Activated CD4-positive, alpha-beta memory T cell treated with anti-CD3 and anti-CD28 coated beads, Interleukin-2, amount 10 ng/mL, durations not matched to agents 7 days and 5 days (primary cell): ENCODE results near the gene TM9SF4. TPM values are rescaled to one million over a fixed set of nuclear protein-coding genes. Genes with fewer than 3 reads are reported as not detected.

Source experiments
- CTCF ChIA-PET: fragments of 350-600 bp; sonication (Branson Sonifier 250); formaldehyde crosslinking; loops from one replicate; lab custom pipeline; 2021; ENCODE audit warnings: antibody characterized with exemption, inconsistent platforms; lab: Charles Lee
- POLR2A ChIA-PET: fragments of 350-600 bp; sonication (Branson Sonifier 250); formaldehyde crosslinking; loops from one replicate; lab custom pipeline; 2021; ENCODE audit warnings: antibody characterized with exemption; lab: Charles Lee
- DNase-seq: peaks from one replicate; pipeline ENCODE4 v3.0.0-alpha.2; 2020
- H3K27ac Mint-ChIP-seq: one replicate; pipeline ENCODE4 v1.8.0; 2021; ENCODE audit warnings: mild to moderate bottlenecking, mixed read lengths
- H3K27me3 Mint-ChIP-seq: one replicate; pipeline ENCODE4 v1.8.0; 2021; ENCODE audit warnings: mixed read lengths
- H3K36me3 Mint-ChIP-seq: one replicate; pipeline ENCODE4 v1.8.0; 2021; ENCODE audit warnings: low read depth, mixed read lengths
- H3K4me1 Mint-ChIP-seq: one replicate; pipeline ENCODE4 v1.8.0; 2021; ENCODE audit warnings: mixed read lengths
- H3K4me3 Mint-ChIP-seq: one replicate; pipeline ENCODE4 v1.8.0; 2021; ENCODE audit warnings: mild to moderate bottlenecking, mixed read lengths
- H3K9me3 Mint-ChIP-seq: one replicate; pipeline ENCODE4 v1.8.0; 2021; ENCODE audit warnings: mixed read lengths
- total RNA-seq, 2 experiments: library from RNA; stranded (reverse); gene quantifications; one replicate each; pipeline ENCODE4 v1.2.3, GENCODE V29; 2021

The TM9SF4 gene
- total RNA-seq, 2 experiments from 2014 or later = 37.6 to 38.6 TPM

DNA sequence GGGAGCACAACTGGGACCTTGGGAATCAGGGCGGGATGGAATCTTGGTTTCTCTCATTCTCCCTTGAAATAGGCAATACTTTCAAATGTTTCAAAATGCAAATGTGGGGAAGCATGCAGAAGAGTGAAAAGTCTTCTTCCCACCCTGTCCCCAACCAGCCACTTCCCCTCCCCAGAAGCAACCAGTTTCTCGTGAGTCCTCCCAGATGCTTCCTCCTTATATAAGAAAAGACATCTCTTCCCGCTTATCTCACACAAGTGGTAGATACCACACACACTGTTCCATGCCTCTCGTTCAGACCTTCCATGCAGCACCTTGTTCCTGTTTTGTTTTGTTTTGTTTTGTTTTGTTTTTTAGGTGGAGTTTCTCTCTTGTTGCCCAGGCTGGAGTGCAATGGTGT, 32.3 kb upstream of the TM9SF4 start:
- Mint-ChIP-seq H3K27me3 (peaks cover 3% of the 10 kb centered on the region), H3K27ac (no peak overlapping the region), H3K36me3 (no peaks in the 10 kb centered on the region), H3K4me3 (no peak overlapping the region), H3K4me1 (no peaks in the 10 kb centered on the region), H3K9me3 (no peaks in the 10 kb centered on the region)
- ChIA-PET POLR2A (no interaction called here), CTCF (no interaction called here)
- DNase-seq = no peak

DNA sequence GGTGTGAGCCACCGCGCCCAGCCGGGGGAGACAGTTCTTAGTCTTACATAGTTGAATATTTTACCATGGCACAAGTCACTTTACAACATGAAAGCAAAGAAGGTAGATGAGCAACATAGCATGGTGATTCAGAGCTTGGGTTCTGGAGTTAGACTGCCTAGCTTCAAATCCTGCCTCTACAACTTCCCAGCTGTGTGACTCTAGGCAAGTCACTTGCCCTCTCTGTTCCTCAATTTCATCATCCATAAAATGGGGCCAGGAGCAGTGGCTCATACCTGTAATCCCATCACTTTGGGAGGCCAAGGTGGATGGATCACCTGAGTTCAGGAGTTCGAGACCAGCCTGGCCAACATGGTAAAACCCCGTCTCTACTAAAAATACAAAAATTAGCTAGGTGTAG, 31.2 kb upstream of the TM9SF4 start:
- H3K27me3 Mint-ChIP-seq = peaks cover 4% of the 10 kb centered on the region
- no peak for DNase-seq
- H3K27ac Mint-ChIP-seq = no peak overlapping the region

DNA sequence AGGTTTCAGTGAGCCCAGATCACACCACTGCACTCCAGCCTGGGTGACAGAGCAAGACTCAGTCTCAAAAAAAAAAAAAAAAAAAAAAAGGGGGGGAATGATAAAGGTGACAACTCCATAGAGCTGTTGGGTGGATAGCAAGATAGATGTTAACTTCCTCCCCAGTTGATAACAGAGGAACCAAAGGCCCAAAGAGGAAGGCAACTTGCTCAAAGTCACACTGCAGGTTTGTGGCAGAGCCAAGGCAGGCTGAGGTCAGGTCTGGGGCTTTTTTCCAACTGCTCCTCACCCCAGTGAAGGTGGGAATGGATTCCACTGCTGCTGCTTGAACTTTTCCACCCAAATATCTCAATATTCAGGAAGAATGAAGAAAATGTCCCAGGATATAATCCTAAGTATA, 30.7 kb upstream of the TM9SF4 start:
- Mint-ChIP-seq H3K27me3 (peaks cover 6% of the 10 kb centered on the region), H3K27ac (no peak overlapping the region), H3K9me3 (no peaks in the 10 kb centered on the region), H3K36me3 (no peaks in the 10 kb centered on the region), H3K4me1 (no peaks in the 10 kb centered on the region), H3K4me3 (no peak overlapping the region)
- ChIA-PET POLR2A (no interaction called here), CTCF (interaction anchor here (0.7 to 0.9 kb wide), 2 partner anchors 47 to 274 kb away, joined by 3 to 4 read pairs; no protein-coding TSS in a partner anchor)
- no peak for DNase-seq

More for the DNA sequence above, 31.2 kb upstream of the TM9SF4 start:
- no peaks in the 10 kb centered on the region for H3K9me3 Mint-ChIP-seq
- H3K4me1 Mint-ChIP-seq = no peaks in the 10 kb centered on the region
- ChIA-PET CTCF (no interaction called here), POLR2A (no interaction called here)
- H3K36me3 Mint-ChIP-seq = no peaks in the 10 kb centered on the region
- no peak overlapping the region for H3K4me3 Mint-ChIP-seq

DNA sequence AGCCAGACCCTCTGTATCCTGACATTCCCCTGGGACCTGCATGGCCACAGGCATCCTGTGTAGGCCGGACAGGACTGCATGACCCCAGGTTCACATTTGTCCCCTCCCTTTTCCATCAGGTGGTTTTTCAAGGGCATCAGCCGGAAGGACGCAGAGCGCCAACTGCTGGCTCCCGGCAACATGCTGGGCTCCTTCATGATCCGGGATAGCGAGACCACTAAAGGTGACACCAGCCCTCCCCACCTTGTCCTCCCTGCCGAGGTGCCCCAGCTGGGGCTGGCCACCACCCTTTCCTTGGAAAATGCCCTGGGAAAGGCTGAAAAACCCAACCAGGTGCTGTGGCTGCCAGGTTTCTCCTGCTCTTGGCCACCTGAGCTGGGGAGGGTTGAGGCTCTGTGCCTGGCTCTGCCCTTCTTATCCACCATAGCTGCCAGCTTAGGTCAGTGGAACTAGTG, 29.8 kb upstream of the TM9SF4 start:
- no peak overlapping the region for H3K27ac Mint-ChIP-seq
- no peaks in the 10 kb centered on the region for H3K36me3 Mint-ChIP-seq
- no peaks in the 10 kb centered on the region for H3K9me3 Mint-ChIP-seq
- H3K4me3 Mint-ChIP-seq = no peak overlapping the region
- POLR2A ChIA-PET = no interaction called here
- H3K4me1 Mint-ChIP-seq = no peaks in the 10 kb centered on the region
- H3K27me3 Mint-ChIP-seq = peaks cover 8% of the 10 kb centered on the region
- DNase-seq = no peak
- CTCF ChIA-PET = no interaction called here

DNA sequence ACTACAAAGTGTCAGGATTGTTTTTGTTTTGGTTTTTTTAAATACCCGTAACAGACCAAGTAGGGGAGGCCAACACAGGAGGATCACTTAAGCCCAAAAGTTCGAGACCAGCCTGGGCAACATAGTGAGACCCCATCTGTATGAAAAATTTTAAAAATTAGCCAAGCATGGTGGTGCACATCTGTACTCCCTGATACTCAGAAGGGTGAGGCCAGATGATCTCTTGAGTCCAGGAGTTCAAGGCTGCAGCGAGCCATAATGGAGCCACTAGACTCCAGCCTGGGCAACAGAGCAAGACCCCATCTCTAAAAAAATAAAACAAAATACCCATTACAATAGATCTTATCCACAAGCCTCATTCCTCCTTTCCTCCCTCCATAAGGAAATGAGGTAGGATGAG, 28.7 kb upstream of the TM9SF4 start:
- POLR2A ChIA-PET = no interaction called here
- no peaks in the 10 kb centered on the region for H3K36me3 Mint-ChIP-seq
- H3K27ac Mint-ChIP-seq = no peak overlapping the region
- H3K4me3 Mint-ChIP-seq = no peak overlapping the region
- no peaks in the 10 kb centered on the region for H3K4me1 Mint-ChIP-seq
- no peak for DNase-seq
- CTCF ChIA-PET = no interaction called here
- H3K27me3 Mint-ChIP-seq = peaks cover 9% of the 10 kb centered on the region
- H3K9me3 Mint-ChIP-seq = no peaks in the 10 kb centered on the region

DNA sequence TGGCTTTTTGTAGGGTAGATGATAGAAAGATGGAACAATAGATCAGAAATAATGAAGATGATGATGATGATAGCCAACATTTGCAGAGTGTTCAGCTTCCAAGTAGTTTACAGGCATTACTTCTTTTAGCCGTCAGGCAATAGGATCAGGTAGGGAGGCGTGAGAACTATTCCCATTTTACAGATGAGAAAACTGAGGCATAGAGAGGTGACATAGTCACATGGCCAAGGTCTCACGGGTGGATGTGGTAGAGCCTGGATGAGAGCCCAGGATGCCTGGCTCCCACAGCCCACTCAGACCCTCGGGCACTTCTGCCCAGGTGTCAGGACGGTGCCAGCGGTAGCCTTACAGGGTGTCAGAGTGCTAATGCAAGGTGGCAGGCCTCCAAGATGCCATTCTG, 26.0 kb upstream of the TM9SF4 start:
- H3K9me3 Mint-ChIP-seq = no peaks in the 10 kb centered on the region
- no peak overlapping the region for H3K27ac Mint-ChIP-seq
- H3K4me1 Mint-ChIP-seq = peaks cover 2% of the 10 kb centered on the region
- CTCF ChIA-PET = no interaction called here
- no peak for DNase-seq
- no peak overlapping the region for H3K4me3 Mint-ChIP-seq
- peaks cover 11% of the 10 kb centered on the region for H3K27me3 Mint-ChIP-seq
- POLR2A ChIA-PET = no interaction called here
- no peaks in the 10 kb centered on the region for H3K36me3 Mint-ChIP-seq

DNA sequence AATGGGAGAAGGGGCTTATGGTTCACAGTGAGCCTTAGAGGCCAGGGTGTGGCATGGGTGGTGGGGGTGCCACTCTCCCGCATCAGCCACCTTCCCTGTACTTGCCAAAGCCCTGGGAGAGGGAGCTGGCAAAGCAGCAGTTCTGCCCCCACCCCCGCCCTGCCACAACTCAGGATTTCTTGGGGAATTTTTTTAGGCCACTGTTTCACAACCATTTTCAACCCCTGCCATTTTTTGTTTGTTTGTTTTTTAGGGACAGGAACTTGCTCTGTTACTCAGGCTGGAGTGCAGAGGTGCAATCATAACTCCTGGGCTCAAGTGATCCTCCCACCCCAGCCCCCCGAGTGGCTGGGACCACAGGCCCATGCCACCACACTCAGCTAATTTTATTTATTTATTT, 22.4 kb upstream of the TM9SF4 start:
- Mint-ChIP-seq H3K36me3 (no peaks in the 10 kb centered on the region), H3K4me3 (no peak overlapping the region), H3K4me1 (peaks cover 2% of the 10 kb centered on the region), H3K9me3 (no peaks in the 10 kb centered on the region), H3K27me3 (peaks cover 11% of the 10 kb centered on the region), H3K27ac (no peak overlapping the region)
- CTCF ChIA-PET = interaction anchor here (2.1 kb wide), 1 partner anchor 56 kb away, joined by 6 read pairs; no protein-coding TSS in a partner anchor
- DNase-seq = no peak
- POLR2A ChIA-PET = no interaction called here

DNA sequence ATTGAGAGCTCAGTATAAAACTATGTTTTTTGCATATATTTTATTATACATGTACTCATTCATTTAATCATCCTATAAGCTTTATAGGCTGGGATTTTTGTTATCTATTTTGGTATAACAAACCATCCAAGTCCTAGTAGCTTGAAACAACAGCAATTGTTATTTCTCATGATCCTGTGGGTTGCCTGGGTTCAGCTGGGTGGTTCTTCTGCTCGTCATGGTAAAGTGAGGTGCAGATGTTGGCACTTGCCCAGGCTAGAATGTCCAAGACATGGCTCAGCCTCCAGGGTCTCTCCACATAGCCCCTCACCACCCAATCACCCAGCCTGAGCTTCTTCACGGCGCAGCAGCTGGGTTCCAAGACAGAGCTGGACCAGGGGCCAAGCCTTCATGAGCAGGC, 20.8 kb upstream of the TM9SF4 start:
- no peak for DNase-seq
- Mint-ChIP-seq H3K4me3 (no peak overlapping the region), H3K4me1 (peaks cover 2% of the 10 kb centered on the region), H3K27me3 (peaks cover 16% of the 10 kb centered on the region), H3K36me3 (no peaks in the 10 kb centered on the region), H3K9me3 (no peaks in the 10 kb centered on the region), H3K27ac (no peak overlapping the region)
- ChIA-PET POLR2A (no interaction called here), CTCF (interaction anchor here (0.9 to 2.1 kb wide), 3 partner anchors 16 to 242 kb away, joined by 3 to 6 read pairs (median 3); no protein-coding TSS in a partner anchor)

DNA sequence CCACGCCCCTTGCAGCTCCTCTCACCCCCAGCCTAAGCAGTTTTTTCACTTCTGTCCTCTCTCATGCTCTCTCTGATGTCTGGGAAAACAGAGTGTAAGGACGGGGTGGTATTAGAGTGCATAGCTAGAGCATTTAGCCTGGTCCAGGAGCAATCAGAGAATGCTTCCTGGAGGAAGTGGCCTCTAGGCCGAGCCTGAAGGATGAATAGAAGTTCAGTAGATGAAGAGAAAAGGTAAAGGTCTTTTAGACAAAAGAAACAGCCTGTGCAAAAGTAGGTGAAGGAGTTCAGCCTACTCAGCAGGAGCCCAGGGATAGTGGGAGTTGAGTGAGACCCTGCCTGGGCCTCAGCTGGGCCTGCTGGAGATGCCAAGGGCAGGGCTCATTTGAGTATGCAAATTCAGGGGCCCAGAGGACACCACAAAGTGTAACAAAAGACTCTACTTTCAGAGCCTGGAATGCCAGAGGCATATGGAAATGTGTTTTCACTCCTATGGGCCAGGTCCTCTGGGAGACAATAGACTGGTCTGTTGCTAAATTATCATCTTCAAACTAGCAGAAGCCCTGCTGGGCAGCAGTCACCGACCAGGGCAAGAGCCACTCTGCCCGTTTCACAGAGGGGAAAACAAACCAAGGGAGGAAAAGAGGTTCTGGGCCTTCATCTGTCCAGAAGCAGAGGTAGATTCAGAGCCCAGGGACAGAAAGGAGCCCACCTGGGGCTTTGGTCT, 19.7 kb upstream of the TM9SF4 start:
- peaks cover 2% of the 10 kb centered on the region for H3K4me1 Mint-ChIP-seq
- no peak for DNase-seq

DNA sequence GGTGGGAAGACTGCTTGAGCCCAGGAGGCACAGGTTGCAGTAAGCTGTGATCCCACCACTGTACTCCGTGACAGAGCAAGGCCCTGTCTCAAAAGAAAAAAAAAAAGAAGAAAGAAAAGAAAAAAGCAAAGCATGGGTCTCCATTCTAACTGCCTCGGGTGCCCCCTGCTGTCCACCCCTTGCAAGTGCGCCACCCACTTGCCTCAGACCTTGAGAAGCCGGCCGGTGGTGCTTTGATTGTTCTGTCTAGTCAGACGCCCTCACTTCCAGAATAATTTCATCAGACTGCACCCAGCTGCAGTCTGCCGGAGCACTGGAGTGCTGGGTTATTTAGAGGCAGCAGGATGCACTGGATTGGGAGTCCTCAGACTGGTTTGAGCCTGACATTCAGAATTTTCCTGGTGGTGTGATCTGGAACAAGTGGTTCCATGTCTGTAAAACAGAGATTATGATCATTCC, 17.6 kb upstream of the TM9SF4 start:
- ChIA-PET CTCF (interaction anchor here (0.6 to 4.2 kb wide), 18 partner anchors 9 to 721 kb away, joined by 3 to 35 read pairs (median 4); partner anchors contain the start of gene TM9SF4), POLR2A (interaction anchor here (0.9 kb wide), 1 partner anchor 17 kb away, joined by 3 read pairs; the partner anchor contains the start of gene TM9SF4)
- Mint-ChIP-seq H3K4me1 (no peaks in the 10 kb centered on the region), H3K27me3 (peaks cover 15% of the 10 kb centered on the region), H3K36me3 (no peaks in the 10 kb centered on the region), H3K9me3 (no peaks in the 10 kb centered on the region), H3K27ac (no peak overlapping the region), H3K4me3 (no peak overlapping the region)
- DNase-seq = peak; percentile 80

More for the DNA sequence above, 19.7 kb upstream of the TM9SF4 start:
- no peak overlapping the region for H3K27ac Mint-ChIP-seq
- H3K36me3 Mint-ChIP-seq = no peaks in the 10 kb centered on the region
- H3K4me3 Mint-ChIP-seq = no peak overlapping the region
- peaks cover 17% of the 10 kb centered on the region for H3K27me3 Mint-ChIP-seq
- CTCF ChIA-PET = interaction anchor here (1.2 to 4.2 kb wide), 7 partner anchors 8 to 267 kb away, joined by 3 to 35 read pairs (median 10); partner anchors contain the start of gene PDRG1
- POLR2A ChIA-PET = no interaction called here
- H3K9me3 Mint-ChIP-seq = no peaks in the 10 kb centered on the region

DNA sequence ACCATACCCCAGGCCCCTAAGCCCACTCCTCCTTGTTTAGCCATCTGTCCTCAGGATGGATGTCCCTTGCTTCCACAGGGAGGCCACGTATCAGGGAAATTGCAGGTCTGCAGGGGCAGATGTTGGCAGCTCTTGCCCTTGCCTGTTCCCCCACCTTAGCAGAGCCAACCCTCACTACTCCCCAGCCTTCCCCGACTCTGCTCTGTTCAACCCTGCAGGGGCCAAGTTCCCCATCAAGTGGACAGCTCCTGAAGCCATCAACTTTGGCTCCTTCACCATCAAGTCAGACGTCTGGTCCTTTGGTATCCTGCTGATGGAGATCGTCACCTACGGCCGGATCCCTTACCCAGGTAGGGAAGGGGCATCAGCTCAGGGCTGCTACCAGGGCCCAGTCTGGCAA, 10.7 kb upstream of the TM9SF4 start:
- H3K9me3 Mint-ChIP-seq = no peaks in the 10 kb centered on the region
- no peak for DNase-seq
- no peaks in the 10 kb centered on the region for H3K36me3 Mint-ChIP-seq
- ChIA-PET POLR2A (no interaction called here), CTCF (interaction anchor here (1.1 kb wide), 1 partner anchor 252 kb away, joined by 3 read pairs; no protein-coding TSS in a partner anchor)
- no peak overlapping the region for H3K4me3 Mint-ChIP-seq
- peaks cover 22% of the 10 kb centered on the region for H3K27me3 Mint-ChIP-seq
- H3K4me1 Mint-ChIP-seq = no peaks in the 10 kb centered on the region
- no peak overlapping the region for H3K27ac Mint-ChIP-seq

DNA sequence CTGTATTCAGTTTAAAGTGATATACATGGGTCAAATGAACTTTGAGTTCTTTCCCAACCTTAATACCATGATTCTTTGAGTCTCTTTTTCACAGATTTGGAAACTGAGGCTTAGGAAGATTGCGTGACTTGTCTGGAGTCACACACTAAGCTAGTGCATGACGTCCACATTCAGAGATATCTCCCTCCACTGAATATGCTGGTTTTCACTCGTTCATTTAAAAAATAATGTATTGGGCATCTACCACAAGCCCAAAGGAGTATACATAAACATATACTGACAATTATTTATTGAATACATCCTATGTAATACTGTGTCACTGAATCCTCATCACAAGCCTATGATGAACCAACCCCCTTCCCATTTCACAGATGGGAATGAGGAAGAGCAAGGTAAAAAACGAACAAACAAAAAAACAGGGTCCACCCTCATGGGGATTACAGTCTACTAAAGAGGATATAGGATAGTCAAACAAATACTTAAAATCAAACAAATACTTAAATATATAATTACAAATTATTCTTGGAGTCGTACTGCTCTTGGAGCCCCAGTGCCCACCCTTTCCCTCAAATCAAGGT, 611 bp upstream of the TM9SF4 start:
- H3K4me3 Mint-ChIP-seq = peak overlapping the region; percentile 99
- POLR2A ChIA-PET = interaction anchor here (1.0 to 1.8 kb wide), 7 partner anchors 8 to 564 kb away, joined by 3 to 9 read pairs (median 3); partner anchors contain the start of gene PLAGL2
- H3K36me3 Mint-ChIP-seq = peaks cover 10% of the 10 kb centered on the region
- peaks cover 2% of the 10 kb centered on the region for H3K9me3 Mint-ChIP-seq
- no peak for DNase-seq
- CTCF ChIA-PET = interaction anchor here (0.6 to 1.0 kb wide), 3 partner anchors 20 to 257 kb away, joined by 3 to 4 read pairs (median 4); partner anchors contain the start of gene PDRG1
- peaks cover 7% of the 10 kb centered on the region for H3K27me3 Mint-ChIP-seq
- peaks cover 34% of the 10 kb centered on the region for H3K4me1 Mint-ChIP-seq
- H3K27ac Mint-ChIP-seq = no peak overlapping the region

DNA sequence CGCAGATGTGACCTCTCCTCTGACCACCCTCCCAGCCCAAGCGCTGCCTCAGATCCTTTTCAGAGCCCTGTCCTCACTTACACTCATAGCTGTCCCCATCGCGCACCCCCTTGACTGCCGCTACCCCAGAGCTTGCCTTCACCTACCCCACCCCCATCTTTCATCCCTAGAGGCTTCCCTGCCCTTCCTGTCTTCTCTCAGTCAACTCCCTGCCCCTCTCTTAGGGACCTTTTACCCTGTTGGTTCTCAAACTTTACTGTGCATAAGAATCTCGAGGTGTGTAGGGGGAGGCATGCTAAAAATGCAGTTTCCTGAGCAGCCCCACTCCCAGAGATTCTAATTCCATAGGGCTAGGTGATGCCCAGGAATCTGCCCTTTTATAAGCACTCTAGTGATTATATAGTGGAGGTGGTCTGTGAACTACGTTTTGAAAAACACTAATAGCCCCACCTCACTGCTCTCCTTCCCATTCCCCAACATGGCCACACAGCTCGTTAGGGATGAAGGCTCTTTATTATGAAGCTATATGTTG, 725 bp downstream of the TM9SF4 start:
- DNase-seq = no peak
- peaks cover 4% of the 10 kb centered on the region for H3K27me3 Mint-ChIP-seq
- H3K4me3 Mint-ChIP-seq = peak overlapping the region; percentile 99
- peaks cover 14% of the 10 kb centered on the region for H3K36me3 Mint-ChIP-seq
- H3K9me3 Mint-ChIP-seq = peaks cover 2% of the 10 kb centered on the region
- CTCF ChIA-PET = interaction anchor here (0.9 to 1.0 kb wide), 3 partner anchors 19 to 158 kb away, joined by 4 read pairs; partner anchors contain the start of gene PDRG1
- H3K27ac Mint-ChIP-seq = peak overlapping the region; percentile 99
- H3K4me1 Mint-ChIP-seq = peaks cover 39% of the 10 kb centered on the region
- POLR2A ChIA-PET = interaction anchor here (0.6 to 1.8 kb wide), 8 partner anchors 8 to 562 kb away, joined by 3 to 6 read pairs (median 3); partner anchors contain the start of gene PLAGL2
